ENCODE data around the gene RNF34.

- TF ChIP-seq CTCF (conservative IDR thresholded peaks at IDR 0.05; ENCODE audit: low read length) (no peak), EZH2phosphoT487 (IDR thresholded peaks at IDR 0.05; ENCODE audit: borderline replicate concordance) (no peak)
Observed at GRCh38 chr12:121397521-121397920, 2.4 kb upstream of the RNF34 start.
